GM12801 (cell line): ENCODE measurements around the gene TGFBR2.

Experiments
- TF ChIP-seq, protein P1 (sequence below): IDR thresholded peaks from one replicate; pipeline ENCODE4 v1.5.1; 2011; ENCODE audit warnings: control low read depth; ENCODE audit not compliant: insufficient read length; ENCODE audit errors: extremely low read depth

TGFBR2 gene

DNA sequence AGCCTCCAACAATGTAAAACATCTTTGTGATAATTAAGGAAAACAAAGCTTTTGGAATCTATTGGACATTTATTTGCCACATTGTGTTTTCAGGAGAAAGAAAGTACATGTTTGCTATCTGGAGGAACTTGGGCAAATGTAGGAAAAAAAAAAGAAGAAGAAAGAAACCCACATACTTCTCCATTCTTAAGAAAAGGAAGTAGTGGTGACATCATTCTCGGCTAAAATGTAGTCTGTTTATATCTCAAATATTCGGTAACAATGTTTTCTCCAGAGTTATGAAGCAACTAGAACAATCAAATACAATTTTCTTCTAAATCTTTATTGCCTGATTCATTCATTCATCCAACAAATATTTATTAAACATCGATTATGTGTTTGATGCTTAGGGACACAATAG, 2.3 kb upstream of the TGFBR2 start:
- TF ChIP-seq, protein P1, sequence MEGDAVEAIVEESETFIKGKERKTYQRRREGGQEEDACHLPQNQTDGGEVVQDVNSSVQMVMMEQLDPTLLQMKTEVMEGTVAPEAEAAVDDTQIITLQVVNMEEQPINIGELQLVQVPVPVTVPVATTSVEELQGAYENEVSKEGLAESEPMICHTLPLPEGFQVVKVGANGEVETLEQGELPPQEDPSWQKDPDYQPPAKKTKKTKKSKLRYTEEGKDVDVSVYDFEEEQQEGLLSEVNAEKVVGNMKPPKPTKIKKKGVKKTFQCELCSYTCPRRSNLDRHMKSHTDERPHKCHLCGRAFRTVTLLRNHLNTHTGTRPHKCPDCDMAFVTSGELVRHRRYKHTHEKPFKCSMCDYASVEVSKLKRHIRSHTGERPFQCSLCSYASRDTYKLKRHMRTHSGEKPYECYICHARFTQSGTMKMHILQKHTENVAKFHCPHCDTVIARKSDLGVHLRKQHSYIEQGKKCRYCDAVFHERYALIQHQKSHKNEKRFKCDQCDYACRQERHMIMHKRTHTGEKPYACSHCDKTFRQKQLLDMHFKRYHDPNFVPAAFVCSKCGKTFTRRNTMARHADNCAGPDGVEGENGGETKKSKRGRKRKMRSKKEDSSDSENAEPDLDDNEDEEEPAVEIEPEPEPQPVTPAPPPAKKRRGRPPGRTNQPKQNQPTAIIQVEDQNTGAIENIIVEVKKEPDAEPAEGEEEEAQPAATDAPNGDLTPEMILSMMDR: no peak

DNA sequence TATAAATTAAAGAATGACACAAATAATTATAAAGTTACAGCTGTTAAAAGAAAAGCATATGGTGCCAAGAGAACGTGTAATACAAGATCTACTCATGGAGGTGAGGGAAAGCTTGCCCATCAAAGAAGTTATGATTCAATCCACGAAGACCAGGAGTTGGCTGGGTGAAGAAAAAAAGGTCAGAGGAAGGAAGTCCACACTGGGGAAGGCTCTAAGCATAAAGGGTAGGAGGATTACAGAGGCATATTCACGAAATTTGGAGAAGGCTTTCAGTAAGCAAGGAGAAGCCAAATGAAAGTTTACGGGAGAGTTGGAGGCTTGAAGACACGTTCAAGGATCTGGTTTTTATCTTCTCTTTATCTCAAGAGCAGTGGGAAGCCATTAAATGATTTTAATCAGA, 1.8 kb upstream of the TGFBR2 start:
- TF ChIP-seq, protein P1: no peak

DNA sequence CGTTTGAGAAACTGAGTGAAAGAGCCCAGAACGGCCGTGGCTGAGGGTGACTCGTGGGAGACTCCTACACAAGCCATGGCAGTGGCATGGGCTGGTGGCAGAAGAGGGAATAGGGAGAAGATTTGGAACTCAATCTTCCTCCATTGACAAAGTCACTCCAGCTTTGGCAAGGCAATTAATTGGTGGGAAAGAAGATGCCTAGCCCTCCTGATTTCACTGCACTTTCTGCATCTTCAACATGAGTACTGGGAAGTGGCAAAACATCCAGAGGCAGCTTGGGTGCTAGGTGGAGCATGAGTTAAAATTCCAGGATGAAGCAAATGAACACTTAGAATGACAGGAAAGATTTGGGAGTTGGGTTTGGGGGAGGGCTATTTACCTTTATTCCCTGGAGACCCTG, 1.4 kb upstream of the TGFBR2 start:
- TF ChIP-seq, protein P1: no peak

DNA sequence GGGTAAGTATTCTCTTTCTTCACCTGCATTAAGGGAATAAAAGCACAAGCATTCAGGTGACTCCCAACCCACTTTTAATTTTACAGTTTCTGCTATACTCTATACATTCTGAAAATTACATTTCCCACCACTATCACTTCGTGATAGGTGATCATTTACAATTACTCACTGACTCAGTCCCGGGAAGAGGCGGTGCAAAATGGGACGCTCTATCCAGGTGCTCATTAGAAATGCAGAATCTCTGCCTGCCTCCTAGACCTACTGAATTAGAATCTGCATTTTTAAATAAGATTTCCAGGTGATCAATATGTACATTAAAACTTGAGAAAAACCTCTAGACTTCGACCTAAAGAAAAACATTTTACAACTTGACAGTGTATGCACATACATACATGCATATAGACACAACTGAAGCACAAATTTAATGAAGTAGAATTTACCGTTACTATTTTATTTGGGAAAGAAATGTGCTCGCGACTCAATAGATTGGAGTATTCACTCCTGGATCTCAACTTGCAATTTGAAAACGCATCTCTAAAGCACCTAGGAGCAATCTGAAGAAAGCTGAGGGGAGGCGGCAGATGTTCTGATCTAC, 598 bp upstream of the TGFBR2 start:
- TF ChIP-seq, protein P1: no peak

DNA sequence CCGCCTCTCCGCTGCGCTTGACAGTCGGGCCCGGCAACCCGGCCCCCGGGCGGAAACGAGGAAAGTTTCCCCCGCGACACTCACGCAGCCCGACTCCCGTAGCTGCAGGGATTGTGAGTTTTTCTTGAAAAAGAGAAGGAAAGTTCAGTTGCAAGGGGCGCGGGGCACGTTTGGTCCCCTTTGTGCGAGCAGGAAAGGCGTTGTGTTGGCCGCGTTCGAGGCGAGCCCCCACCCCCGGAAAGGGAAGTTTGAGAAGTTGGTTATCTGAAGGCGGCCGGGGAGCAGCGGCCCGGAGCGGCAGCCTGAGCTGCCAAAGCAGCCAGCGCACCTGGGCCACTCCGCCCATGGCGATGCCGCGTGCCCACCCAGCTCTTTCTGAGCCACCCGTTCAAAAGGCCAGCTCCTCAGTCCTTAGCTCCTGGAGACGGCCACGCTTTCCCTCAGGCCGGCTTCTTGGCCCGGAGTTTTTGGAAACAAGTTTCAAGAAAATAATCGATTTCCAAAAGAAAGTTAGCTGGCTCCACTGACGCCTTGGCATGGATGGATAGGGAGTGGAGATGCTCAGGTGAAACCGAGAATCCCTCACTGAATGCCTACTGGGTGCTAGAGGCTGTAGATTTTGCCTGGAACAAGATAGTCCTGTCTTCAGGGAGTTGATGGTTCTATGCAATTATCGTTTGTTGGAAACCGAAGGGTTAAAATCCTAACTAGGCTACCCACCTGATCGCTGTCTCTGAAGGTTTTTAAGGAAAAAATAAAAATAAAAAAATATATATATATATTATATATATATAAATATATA, 832 bp downstream of the TGFBR2 start:
- TF ChIP-seq, protein P1: no peak

DNA sequence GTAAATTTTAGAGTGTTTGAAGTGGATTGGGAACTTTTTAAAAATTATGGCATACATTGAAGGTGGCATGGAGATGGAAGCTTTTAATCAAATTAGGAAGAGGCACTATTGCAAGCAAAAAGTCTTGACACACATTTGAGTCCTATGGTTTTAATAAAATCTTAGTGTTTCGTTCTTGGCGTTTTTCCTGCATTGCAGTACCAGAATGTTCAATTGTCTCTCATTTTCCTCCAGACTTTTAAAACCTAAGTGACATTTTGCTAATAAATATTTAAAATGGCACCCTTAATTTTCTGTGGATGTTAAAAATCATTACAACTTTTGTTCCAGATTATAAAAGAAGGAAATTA, 2.2 kb downstream of the TGFBR2 start:
- TF ChIP-seq, protein P1: no peak

DNA sequence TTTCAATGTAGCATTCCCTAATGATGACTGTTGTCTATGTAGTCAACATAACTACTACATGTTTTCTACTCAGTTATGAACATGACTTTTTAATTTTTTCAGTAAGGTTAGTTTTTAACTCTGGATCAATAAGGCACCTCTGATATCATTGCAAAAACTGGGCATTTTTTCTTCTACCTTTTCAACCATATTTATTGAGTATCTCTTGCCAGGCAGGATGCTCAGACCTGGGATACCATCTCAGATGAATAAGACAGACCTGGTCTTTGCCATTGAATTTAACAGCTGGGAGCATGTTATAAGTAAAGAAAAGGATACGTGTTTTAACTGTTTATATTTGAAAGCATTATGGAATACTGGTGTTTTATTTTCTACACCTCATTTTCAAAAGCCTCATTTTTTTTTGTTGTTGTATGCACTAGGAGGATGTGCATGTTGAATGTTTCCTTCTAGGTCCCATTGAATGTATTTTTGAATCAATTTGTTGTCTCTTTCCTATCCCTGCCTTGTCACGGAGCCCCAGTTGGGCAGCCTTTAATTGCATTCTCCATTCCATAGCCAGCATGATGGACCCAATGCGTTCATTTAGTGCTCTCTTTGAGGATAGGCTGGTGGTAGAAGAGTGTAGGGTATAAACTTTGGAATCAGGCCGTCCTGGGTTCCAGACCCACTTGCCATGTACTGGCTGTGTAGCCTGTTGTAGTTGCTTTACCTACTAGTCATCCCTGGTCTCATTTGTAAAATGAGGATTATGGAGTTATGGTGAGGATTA, 3.7 kb downstream of the TGFBR2 start:
- TF ChIP-seq, protein P1: no peak
